SU-DHL-6 (cell line): ENCODE data around the gene KLHL30.

Experiments used
- CTCF ChIP-seq: fragments of 200-600 bp; sonication (generic); IDR thresholded peaks from one replicate; pipeline ENCODE4 v1.5.1; 2017; ENCODE audit warnings: antibody characterized with exemption, mild to moderate bottlenecking, low read length, moderate library complexity; ENCODE audit not compliant: insufficient read depth, poor library complexity, severe bottlenecking
- EZH2phosphoT487 ChIP-seq: fragments of 200-600 bp; sonication (generic), shearing (Covaris generic); conservative IDR thresholded peaks from 2 replicates; pipeline ENCODE4 v1.6.1; 2018; ENCODE audit warnings: mild to moderate bottlenecking, antibody characterized with exemption, low read length, moderate library complexity, mixed read lengths

DNA sequence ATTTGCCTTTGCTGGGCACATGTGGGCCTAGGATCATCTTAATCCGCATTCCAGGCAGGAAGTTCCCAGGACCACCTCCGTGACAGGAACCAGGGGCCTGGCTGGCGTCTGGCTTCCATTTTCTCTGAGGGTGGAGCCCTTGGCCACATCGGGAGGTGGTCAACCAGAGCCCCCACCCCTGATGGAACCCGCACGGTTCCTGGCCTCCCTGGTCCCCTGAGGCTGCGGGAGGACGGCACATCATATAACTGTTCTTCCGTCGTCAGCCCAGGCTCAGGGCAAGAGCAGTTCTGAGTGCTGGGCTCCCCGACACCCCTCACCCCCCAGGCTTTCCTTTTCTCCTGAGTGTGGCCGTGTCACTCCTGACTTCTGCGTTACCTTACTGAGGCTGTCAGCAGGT, 24.9 kb upstream of the KLHL30 start:
- TF ChIP-seq CTCF = no peak
- no peak for TF ChIP-seq EZH2phosphoT487
